GM12874 (cell line): ENCODE measurements around the gene PEMT.
A peak's percentile ranks its signal among the peaks of the same experiment; 100 is the strongest.

Experiments
- TF ChIP-seq, protein P1 (sequence below): IDR thresholded peaks from 2 replicates; pipeline ENCODE4 v1.5.1; 2011; ENCODE audit warnings: low read depth, mild to moderate bottlenecking, control low read depth, low read length, moderate library complexity; ENCODE audit not compliant: insufficient read depth

The PEMT gene

DNA sequence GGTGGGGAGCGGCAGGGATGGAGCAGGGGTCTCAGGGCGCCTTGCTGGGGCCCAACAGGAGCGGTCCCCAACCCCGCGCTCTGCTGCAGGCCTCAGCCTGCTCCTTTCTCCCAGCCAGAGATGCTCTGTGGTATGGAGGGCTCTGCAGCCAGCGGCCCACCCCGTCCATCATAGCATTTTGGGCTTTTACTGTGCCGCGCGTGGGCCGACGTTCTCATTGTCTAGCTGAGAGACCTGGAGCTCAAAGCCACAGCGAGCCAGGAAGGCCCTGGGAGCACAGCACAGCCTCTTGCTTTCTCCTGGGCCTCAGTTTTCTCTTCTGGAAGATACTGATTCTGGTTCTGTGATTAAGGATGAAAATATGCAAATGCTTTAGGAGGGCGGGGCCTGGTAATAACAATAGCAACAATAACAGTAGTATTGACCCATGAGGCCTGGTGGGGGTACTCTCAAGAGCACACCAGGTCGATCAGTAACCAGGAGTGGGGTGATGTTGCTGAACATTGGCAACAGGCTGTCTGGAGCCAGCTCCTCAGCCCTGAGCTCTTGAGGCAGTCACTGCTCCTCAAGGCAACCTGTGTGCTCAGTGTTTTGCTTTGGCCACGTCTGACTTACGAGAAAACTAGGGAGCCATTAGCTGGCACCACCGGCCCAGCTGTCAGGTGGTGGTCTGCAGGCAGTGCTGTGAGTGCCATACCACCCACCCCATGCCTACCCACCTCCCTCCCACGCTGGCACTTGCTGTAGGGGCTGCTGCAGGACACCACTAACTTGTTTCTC is 94.3 kb downstream of the PEMT start:
- TF ChIP-seq, protein P1, sequence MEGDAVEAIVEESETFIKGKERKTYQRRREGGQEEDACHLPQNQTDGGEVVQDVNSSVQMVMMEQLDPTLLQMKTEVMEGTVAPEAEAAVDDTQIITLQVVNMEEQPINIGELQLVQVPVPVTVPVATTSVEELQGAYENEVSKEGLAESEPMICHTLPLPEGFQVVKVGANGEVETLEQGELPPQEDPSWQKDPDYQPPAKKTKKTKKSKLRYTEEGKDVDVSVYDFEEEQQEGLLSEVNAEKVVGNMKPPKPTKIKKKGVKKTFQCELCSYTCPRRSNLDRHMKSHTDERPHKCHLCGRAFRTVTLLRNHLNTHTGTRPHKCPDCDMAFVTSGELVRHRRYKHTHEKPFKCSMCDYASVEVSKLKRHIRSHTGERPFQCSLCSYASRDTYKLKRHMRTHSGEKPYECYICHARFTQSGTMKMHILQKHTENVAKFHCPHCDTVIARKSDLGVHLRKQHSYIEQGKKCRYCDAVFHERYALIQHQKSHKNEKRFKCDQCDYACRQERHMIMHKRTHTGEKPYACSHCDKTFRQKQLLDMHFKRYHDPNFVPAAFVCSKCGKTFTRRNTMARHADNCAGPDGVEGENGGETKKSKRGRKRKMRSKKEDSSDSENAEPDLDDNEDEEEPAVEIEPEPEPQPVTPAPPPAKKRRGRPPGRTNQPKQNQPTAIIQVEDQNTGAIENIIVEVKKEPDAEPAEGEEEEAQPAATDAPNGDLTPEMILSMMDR, result no peak

- TF ChIP-seq, protein P1, result peak; percentile 91
These were observed 95.1 kb downstream of the PEMT start, which contains the start of gene RASD1 for GRCh38 chr17:17496189-17497064. Gene RASD1 (minus strand): TSS chr17:17496395. CDS start chr17:17496181, 214 bp downstream.

DNA sequence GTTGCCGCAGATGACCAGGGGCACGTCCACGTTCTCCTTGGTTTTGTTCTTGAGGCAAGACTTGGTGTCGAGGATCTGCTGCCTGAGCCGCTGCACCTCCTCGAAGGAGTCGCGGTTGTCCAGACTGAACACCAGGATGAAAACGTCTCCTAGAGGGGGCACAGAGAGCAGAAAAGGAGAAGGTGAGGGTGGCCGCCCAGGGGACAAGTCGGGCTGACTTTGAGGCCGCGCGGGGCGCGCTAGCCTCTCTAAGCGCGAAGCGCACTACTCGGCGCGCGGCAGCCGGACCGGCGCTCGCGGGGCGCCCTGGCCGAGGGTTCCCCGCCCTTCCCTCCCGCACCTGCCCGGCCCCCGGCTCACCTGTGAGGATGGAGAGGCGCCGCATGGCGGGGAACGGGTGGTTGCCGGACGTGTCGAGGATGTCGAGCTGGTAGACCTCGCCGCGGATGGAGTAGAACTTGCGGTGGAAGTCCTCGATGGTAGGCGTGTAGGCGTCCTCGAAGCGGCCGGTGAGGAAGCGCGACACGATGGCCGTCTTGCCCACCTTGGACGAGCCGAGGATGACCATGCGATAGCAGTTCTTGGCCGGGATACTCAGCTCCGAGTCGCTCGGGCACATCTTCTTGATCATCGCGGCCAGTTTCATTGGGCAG is 95.8 kb downstream of the PEMT start:
- TF ChIP-seq, protein P1, result no peak

DNA sequence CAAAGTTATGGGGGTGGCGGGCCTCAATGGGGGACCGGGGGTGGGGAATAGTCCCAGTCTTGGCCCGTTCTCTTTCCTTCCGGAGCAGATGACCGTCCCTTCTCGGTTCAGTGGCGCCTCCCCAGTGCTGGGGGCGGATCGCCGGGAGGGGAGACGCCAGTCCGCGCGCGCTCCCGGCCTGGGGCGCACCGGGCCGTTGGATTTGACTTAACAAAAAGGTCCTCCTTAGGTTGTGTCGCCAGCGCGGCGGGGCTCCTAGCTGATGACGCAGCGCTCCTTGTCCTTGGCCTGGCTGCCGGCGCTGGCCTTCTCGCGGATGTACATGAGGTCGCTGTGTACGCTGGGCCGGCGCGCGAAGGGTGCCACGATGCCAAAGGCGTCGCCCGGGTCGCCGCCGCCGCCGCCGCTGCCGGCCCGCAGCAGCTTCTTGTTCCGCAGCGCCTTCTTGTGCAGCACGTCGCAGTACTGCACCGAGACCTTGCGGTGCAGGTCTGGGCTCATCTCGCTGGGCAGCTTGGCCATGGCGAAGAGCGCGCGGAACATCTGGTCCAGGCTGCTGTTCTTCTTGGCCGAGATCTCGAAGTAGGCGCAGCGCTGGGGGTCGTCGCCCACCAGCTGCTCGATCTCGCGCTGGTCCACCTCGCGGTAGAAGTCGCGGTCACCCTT is 96.5 kb downstream of the PEMT start:
- TF ChIP-seq, protein P1, result no peak

DNA sequence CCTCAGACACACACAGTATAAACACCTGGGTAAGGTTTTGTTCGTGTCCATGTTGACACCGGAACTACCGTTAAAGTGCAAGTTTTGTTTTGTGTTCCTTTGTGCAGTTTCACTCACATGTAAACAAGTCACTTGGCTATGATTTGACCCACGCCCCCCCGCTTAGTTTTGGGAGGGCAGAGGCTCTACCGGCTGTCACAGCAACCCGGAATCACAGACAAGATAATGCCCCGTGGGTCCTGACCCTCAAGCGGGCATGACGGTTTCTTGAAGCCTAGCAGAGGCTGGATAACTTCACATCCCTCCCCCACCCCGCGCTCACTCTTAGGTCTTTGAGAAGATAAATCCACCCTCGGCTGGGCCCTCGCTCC is 97.0 kb downstream of the PEMT start:
- TF ChIP-seq, protein P1, result no peak

- TF ChIP-seq, protein P1, result no peak
These were observed 97.5 kb downstream of the PEMT start for GRCh38 chr17:17493986-17494466.
